B cell (primary cell): ENCODE results near the gene OSBPL5. TPM values are rescaled to one million over a fixed set of nuclear protein-coding genes. Genes with fewer than 3 reads are reported as not detected.

Source experiments
- ATAC-seq: fragments of 200-7000 bp; cut with Tn5 transposase; one replicate; pipeline ENCODE4 v1.10.0; 2021; ENCODE audit warnings: low read depth, mild to moderate bottlenecking, moderate number of reproducible peaks, moderate library complexity
- CTCF ChIA-PET: fragments of 350-600 bp; sonication (Branson Sonifier 250); formaldehyde crosslinking; loops from one replicate; lab custom pipeline; 2021; ENCODE audit warnings: antibody characterized with exemption, inconsistent platforms; lab: Charles Lee
- POLR2A ChIA-PET: fragments of 350-600 bp; sonication (Branson Sonifier 250); formaldehyde crosslinking; loops from one replicate; lab custom pipeline; 2021; ENCODE audit warnings: antibody characterized with exemption; lab: Charles Lee
- DNase-seq: peaks from one replicate; pipeline ENCODE4 v3.0.0; 2013
- H2AFZ ChIP-seq: 2 replicates; pipeline ENCODE4 v1.6.1; 2012; ENCODE audit warnings: mild to moderate bottlenecking, low read depth, low read length; ENCODE audit not compliant: insufficient read depth, poor library complexity, severe bottlenecking
- H3K27ac ChIP-seq, 2 donors: 1 replicate in 1 of 2; 2 replicates in 1 of 2; pipeline ENCODE4 v1.5.1; 2012 to 2013; ENCODE audit warnings: low read length in 2 of 2, mild to moderate bottlenecking in 2 of 2, moderate library complexity in 1 of 2
- H3K27me3 ChIP-seq, 4 experiments: fragments of 200-600 bp in 1 of 4; sonication (generic) in 1 of 4; replicated peaks in 1 of 4; 1 replicate in 2 of 4; 2 replicates in 2 of 4; pipeline versions ENCODE4 v1.6.1 to v1.7.0; 2013 to 2016; ENCODE audit warnings: low read length in 3 of 4, mild to moderate bottlenecking in 2 of 4, mixed read lengths in 1 of 4, moderate library complexity in 1 of 4; ENCODE audit not compliant: insufficient read depth in 4 of 4, control insufficient read depth in 3 of 4; ENCODE audit errors: control extremely low read depth in 1 of 4
- H3K36me3 ChIP-seq, 2 experiments: replicated peaks in 1 of 2; 1 replicate in 1 of 2; 2 replicates in 1 of 2; pipeline versions ENCODE4 v1.6.1 to v1.7.1; 2013; ENCODE audit warnings: low read length in 1 of 2; ENCODE audit not compliant: insufficient read depth in 2 of 2, control insufficient read depth in 1 of 2; ENCODE audit errors: control extremely low read depth in 1 of 2, extremely low read depth in 1 of 2
- H3K4me1 ChIP-seq, 2 donors: fragments of 200-600 bp in 1 of 2; sonication (generic) in 1 of 2; 1 replicate in 1 of 2; 2 replicates in 1 of 2; pipeline versions ENCODE4 v1.5.1 to v1.6.1; 2013 to 2017; ENCODE audit warnings: low read length in 2 of 2; ENCODE audit not compliant: control insufficient read depth in 2 of 2, insufficient read depth in 2 of 2
- H3K4me2 ChIP-seq: replicated peaks from 2 replicates; pipeline ENCODE3; 2012; ENCODE audit warnings: mild to moderate bottlenecking, low read depth, low read length; ENCODE audit not compliant: poor library complexity, severe bottlenecking
- H3K4me3 ChIP-seq, 5 experiments: fragments of 200-600 bp in 1 of 5; sonication (generic) in 1 of 5; 1 replicate in 3 of 5; 2 replicates in 2 of 5; pipeline versions ENCODE4 v1.5.1 to v1.7.0; 2011 to 2016; ENCODE audit warnings: low read length in 4 of 5, mild to moderate bottlenecking in 4 of 5, low read depth in 2 of 5, control low read depth in 1 of 5, moderate library complexity in 1 of 5; ENCODE audit not compliant: insufficient read depth in 1 of 5; ENCODE audit errors: control extremely low read depth in 1 of 5, extremely low read depth in 1 of 5
- H3K79me2 ChIP-seq: fragments of 200-600 bp; sonication (generic); one replicate; pipeline ENCODE4 v1.6.0; 2016; ENCODE audit warnings: low read length; ENCODE audit not compliant: control insufficient read depth, insufficient read depth
- H3K9ac ChIP-seq: fragments of 200-600 bp; sonication (generic); 2 replicates; pipeline ENCODE4 v1.6.1; 2017; ENCODE audit warnings: mild to moderate bottlenecking, low read length, moderate library complexity
- H3K9me3 ChIP-seq, 3 donors: one replicate each; pipeline versions ENCODE4 v1.6.1 to v1.7.1; 2013; ENCODE audit warnings: low read length in 2 of 3; ENCODE audit not compliant: control insufficient read depth in 2 of 3, insufficient read depth in 1 of 3; ENCODE audit errors: control extremely low read depth in 1 of 3
- H4K20me1 ChIP-seq: 2 replicates; pipeline ENCODE4 v1.6.0; 2012; ENCODE audit warnings: mild to moderate bottlenecking, low read length; ENCODE audit not compliant: insufficient read depth, control insufficient read depth, poor library complexity, severe bottlenecking
- H3K27ac Mint-ChIP-seq: one replicate; pipeline ENCODE4 v1.8.0; 2021; ENCODE audit warnings: mixed read lengths
- H3K27me3 Mint-ChIP-seq: one replicate; pipeline ENCODE4 v1.8.0; 2021; ENCODE audit warnings: mixed read lengths
- H3K4me1 Mint-ChIP-seq: one replicate; pipeline ENCODE4 v1.8.0; 2021; ENCODE audit warnings: mixed read lengths
- H3K4me3 Mint-ChIP-seq: one replicate; pipeline ENCODE4 v1.8.0; 2021; ENCODE audit warnings: mixed read lengths
- H3K9me3 Mint-ChIP-seq: one replicate; pipeline ENCODE4 v1.8.0; 2022; ENCODE audit warnings: mixed read lengths; ENCODE audit not compliant: insufficient read depth
- CTCF ChIP-seq: fragments of 200-600 bp; IDR thresholded peaks from one replicate; pipeline ENCODE4 v1.8.0; 2022; ENCODE audit warnings: antibody characterized with exemption, mild to moderate bottlenecking
- EZH2 ChIP-seq: IDR thresholded peaks from 2 replicates; pipeline ENCODE4 v1.6.1; 2012; ENCODE audit warnings: borderline replicate concordance, low read depth, mild to moderate bottlenecking, moderate library complexity, low read length; ENCODE audit not compliant: insufficient read depth, poor library complexity, severe bottlenecking
- intact Hi-C: fragments of 100-400 bp; cut with micrococcal nuclease; formaldehyde crosslinking; loops from one replicate; pipeline ENCODE4 v1.10.0; 2022
- polyA plus RNA-seq: library from polyadenylated mRNA; depleted of rRNA; stranded (reverse); fragments of >200 nt; gene quantifications from 2 replicates; pipeline ENCODE4 v1.2.3, GENCODE V29; 2012
- total RNA-seq, 2 donors: library from RNA; stranded (reverse); fragments of 120-200 nt in 1 of 2; gene quantifications; 1 replicate in 1 of 2; 2 replicates in 1 of 2; pipeline versions ENCODE4 v1.2.3 to v1.2.4, GENCODE V29; 2013 to 2022

OSBPL5 gene
- total and polyA plus RNA-seq, 2 donors (not counting 1 experiment from before 2014, with no cell fraction given): 0.15 to 1.2 TPM

- ChIA-PET CTCF (no interaction called here), POLR2A (no interaction called here)
- H3K27ac Mint-ChIP-seq: no peak overlapping the region
These were observed 11.4 kb upstream of the OSBPL5 start for GRCh38 chr11:3176487-3176886.

GRCh38 chr11:3175194-3175593 lies 10.1 kb upstream of the OSBPL5 start:
- Histone ChIP-seq H3K27me3 (peaks cover 0 to 3% (median under 1%) of the 10 kb centered on the region in 4 experiments), H3K9me3 (peaks cover 2 to 15% (median 14%) of the 10 kb centered on the region in 3 donors), H3K4me1 (no peaks in the 10 kb centered on the region), H3K9ac (no peak overlapping the region), H4K20me1 (no peaks in the 10 kb centered on the region), H3K27ac (no peak overlapping the region), H3K36me3 (no peaks in the 10 kb centered on the region), H3K4me3 (no peak overlapping the region), H3K4me2 (no peak overlapping the region), H2AFZ (no peak overlapping the region), H3K79me2 (no peaks in the 10 kb centered on the region)
- DNase-seq (no peak), ATAC-seq (no peak)
- Mint-ChIP-seq H3K4me3 (no peak overlapping the region), H3K9me3 (peaks cover 10% of the 10 kb centered on the region), H3K4me1 (no peaks in the 10 kb centered on the region), H3K27ac (no peak overlapping the region), H3K27me3 (peaks cover 21% of the 10 kb centered on the region)
- POLR2A ChIA-PET: no interaction called here
- TF ChIP-seq CTCF: no peak
- no peak for TF ChIP-seq EZH2
- intact Hi-C loops: no loop called here
- CTCF ChIA-PET: no interaction called here

More at GRCh38 chr11:3176487-3176886, 11.4 kb upstream of the OSBPL5 start:
- Histone ChIP-seq H2AFZ (no peak overlapping the region), H3K27me3 (peaks cover 0 to 3% (median 0%) of the 10 kb centered on the region in 4 experiments), H3K4me2 (no peak overlapping the region), H3K4me1 (no peaks in the 10 kb centered on the region), H3K9me3 (peaks cover 2 to 15% (median 14%) of the 10 kb centered on the region in 3 donors), H3K9ac (no peak overlapping the region), H3K36me3 (no peaks in the 10 kb centered on the region), H3K79me2 (no peaks in the 10 kb centered on the region), H3K27ac (no peak overlapping the region), H4K20me1 (no peaks in the 10 kb centered on the region), H3K4me3 (no peak overlapping the region)
- TF ChIP-seq CTCF (no peak), EZH2 (no peak)
- Mint-ChIP-seq H3K27me3 (peaks cover 23% of the 10 kb centered on the region), H3K4me3 (no peak overlapping the region), H3K9me3 (peaks cover 10% of the 10 kb centered on the region), H3K4me1 (no peaks in the 10 kb centered on the region)
- intact Hi-C loops: no loop called here
- DNase-seq (no peak), ATAC-seq (no peak)
